Measurements from ENCODE around the gene LRP1-AS.

DNA sequence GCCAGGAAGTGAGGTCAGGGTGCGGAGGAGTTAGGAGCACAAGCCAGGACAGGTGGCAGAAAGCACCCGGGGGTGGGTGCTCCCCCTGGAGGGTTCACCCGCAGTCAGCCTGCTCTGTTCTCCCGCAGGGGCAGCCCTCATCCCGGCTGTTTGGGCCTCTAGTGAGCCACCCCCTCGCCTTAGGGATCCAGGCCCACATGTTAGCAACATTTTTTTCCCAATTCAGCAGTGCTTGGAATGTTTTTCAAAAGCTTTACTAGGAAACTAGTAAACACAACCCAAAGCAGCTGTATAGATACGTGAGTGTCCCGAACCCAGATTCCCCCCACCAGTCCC is 40.6 kb upstream of the LRP1-AS start:
- TF ChIP-seq, protein P1, sequence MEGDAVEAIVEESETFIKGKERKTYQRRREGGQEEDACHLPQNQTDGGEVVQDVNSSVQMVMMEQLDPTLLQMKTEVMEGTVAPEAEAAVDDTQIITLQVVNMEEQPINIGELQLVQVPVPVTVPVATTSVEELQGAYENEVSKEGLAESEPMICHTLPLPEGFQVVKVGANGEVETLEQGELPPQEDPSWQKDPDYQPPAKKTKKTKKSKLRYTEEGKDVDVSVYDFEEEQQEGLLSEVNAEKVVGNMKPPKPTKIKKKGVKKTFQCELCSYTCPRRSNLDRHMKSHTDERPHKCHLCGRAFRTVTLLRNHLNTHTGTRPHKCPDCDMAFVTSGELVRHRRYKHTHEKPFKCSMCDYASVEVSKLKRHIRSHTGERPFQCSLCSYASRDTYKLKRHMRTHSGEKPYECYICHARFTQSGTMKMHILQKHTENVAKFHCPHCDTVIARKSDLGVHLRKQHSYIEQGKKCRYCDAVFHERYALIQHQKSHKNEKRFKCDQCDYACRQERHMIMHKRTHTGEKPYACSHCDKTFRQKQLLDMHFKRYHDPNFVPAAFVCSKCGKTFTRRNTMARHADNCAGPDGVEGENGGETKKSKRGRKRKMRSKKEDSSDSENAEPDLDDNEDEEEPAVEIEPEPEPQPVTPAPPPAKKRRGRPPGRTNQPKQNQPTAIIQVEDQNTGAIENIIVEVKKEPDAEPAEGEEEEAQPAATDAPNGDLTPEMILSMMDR (IDR thresholded peaks at IDR 0.05 in 2 of 3, conservative IDR thresholded peaks at IDR 0.05 in 1 of 3; ENCODE audit: borderline replicate concordance in 1 of 3, insufficient read depth in 1 of 3, low read depth in 2 of 3, low read length in 2 of 3), result no peak
- no peak for TF ChIP-seq SP1 (IDR thresholded peaks at IDR 0.05; ENCODE audit: low read depth)
- TF ChIP-seq SRF (IDR thresholded peaks at IDR 0.05; ENCODE audit: low read depth), result no peak
- TF ChIP-seq, protein P2, sequence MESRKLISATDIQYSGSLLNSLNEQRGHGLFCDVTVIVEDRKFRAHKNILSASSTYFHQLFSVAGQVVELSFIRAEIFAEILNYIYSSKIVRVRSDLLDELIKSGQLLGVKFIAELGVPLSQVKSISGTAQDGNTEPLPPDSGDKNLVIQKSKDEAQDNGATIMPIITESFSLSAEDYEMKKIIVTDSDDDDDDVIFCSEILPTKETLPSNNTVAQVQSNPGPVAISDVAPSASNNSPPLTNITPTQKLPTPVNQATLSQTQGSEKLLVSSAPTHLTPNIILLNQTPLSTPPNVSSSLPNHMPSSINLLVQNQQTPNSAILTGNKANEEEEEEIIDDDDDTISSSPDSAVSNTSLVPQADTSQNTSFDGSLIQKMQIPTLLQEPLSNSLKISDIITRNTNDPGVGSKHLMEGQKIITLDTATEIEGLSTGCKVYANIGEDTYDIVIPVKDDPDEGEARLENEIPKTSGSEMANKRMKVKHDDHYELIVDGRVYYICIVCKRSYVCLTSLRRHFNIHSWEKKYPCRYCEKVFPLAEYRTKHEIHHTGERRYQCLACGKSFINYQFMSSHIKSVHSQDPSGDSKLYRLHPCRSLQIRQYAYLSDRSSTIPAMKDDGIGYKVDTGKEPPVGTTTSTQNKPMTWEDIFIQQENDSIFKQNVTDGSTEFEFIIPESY (IDR thresholded peaks at IDR 0.05; ENCODE audit: extremely low read depth, insufficient replicate concordance, low read length), result no peak
- TF ChIP-seq POLR2AphosphoS5 (IDR thresholded peaks at IDR 0.05; ENCODE audit: low read depth, low read length), result no peak
- TF ChIP-seq POLR2A (IDR thresholded peaks at IDR 0.05; ENCODE audit: borderline replicate concordance, extremely low read depth, insufficient read depth, insufficient read length), result no peak
- TF ChIP-seq EZH2phosphoT487 (IDR thresholded peaks at IDR 0.05; ENCODE audit: borderline replicate concordance), result no peak

All from HCT116 (cell line).